ENCODE data around the gene LINC01488. TPM values are rescaled to one million over a fixed set of nuclear protein-coding genes. Genes with fewer than 3 reads are reported as not detected.

LINC01488 gene
- total RNA-seq, 4 donors from 2014 or later: not detected

GRCh38 chr11:69468221-69468620 is 13.2 kb upstream of the LINC01488 start:
- no peak for TF ChIP-seq POLR2A (IDR thresholded peaks at IDR 0.05)
- no peak overlapping the region for H3K4me3 ChIP-seq (ENCODE audit: low read depth, poor library complexity, severe bottlenecking)
- no peak for DNase-seq (ENCODE audit: low spot score in 2 of 2)
- 90 to 98% methylated on average over 11 of the region's 11 CpGs for WGBS, 2 donors
- intact Hi-C loops (cut with DNase I; ENCODE audit: low total_unique reads): no loop called here

- intact Hi-C loops (cut with DNase I; ENCODE audit: low total_unique reads): no loop called here
- DNase-seq (ENCODE audit: low spot score in 2 of 2): no peak
- WGBS, 2 donors: 81 to 85% methylated on average over 25 of the region's 25 CpGs
- H3K4me3 ChIP-seq (ENCODE audit: low read depth, poor library complexity, severe bottlenecking): no peak overlapping the region
- no peak for TF ChIP-seq POLR2A (IDR thresholded peaks at IDR 0.05)
- TF ChIP-seq CTCF (IDR thresholded peaks at IDR 0.05): no peak
Measured at GRCh38 chr11:69468911-69469885, 12.3 kb upstream of the LINC01488 start.

GRCh38 chr11:69470301-69470700 is 11.2 kb upstream of the LINC01488 start:
- WGBS, 2 donors: 82 to 90% methylated on average over 9 of the region's 9 CpGs
- no peak for DNase-seq (ENCODE audit: low spot score in 2 of 2)
- intact Hi-C loops (cut with DNase I; ENCODE audit: low total_unique reads): no loop called here

GRCh38 chr11:69470793-69471728 is 10.4 kb upstream of the LINC01488 start:
- TF ChIP-seq CTCF (IDR thresholded peaks at IDR 0.05): no peak
- no peak for DNase-seq (ENCODE audit: low spot score in 2 of 2)
- intact Hi-C loops (cut with DNase I; ENCODE audit: low total_unique reads): no loop called here
- 85 to 86% methylated on average over 64 of the region's 64 CpGs for WGBS, 2 donors
- no peak overlapping the region for H3K4me3 ChIP-seq (ENCODE audit: low read depth, poor library complexity, severe bottlenecking)

More at GRCh38 chr11:69470301-69470700, 11.2 kb upstream of the LINC01488 start:
- no peak overlapping the region for H3K4me3 ChIP-seq (ENCODE audit: low read depth, poor library complexity, severe bottlenecking)
- no peak for TF ChIP-seq CTCF (IDR thresholded peaks at IDR 0.05)
- no peak for TF ChIP-seq POLR2A (IDR thresholded peaks at IDR 0.05)

- intact Hi-C loops (cut with DNase I; ENCODE audit: low total_unique reads): no loop called here
- no peak overlapping the region for H3K4me3 ChIP-seq (ENCODE audit: low read depth, poor library complexity, severe bottlenecking)
- 76 to 83% methylated on average over 17 of the region's 17 CpGs for WGBS, 2 donors
- no peak for DNase-seq (ENCODE audit: low spot score in 2 of 2)
- TF ChIP-seq CTCF (IDR thresholded peaks at IDR 0.05) (no peak), POLR2A (IDR thresholded peaks at IDR 0.05) (no peak)
Measured at GRCh38 chr11:69471729-69472540, 9.5 kb upstream of the LINC01488 start.
